ENCODE measurements around the gene NELL1.

NELL1 gene

GRCh38 chr11:21572210-21572609 is 902.8 kb downstream of the NELL1 start:
- no peak for DNase-seq (ENCODE audit: low read depth, low spot score)
- no peaks in the 10 kb centered on the region for H3K9me3 ChIP-seq (ENCODE audit: low read depth, low read length)
- H3K27ac ChIP-seq, result peak overlapping the region; percentile 47
- no peaks in the 10 kb centered on the region for H3K36me3 ChIP-seq (ENCODE audit: insufficient read depth, low read length)
- H3K9ac ChIP-seq (ENCODE audit: insufficient read length), result no peak overlapping the region
- no peak overlapping the region for H3K4me3 ChIP-seq
- TF ChIP-seq FOXP2 (optimal IDR thresholded peaks at IDR 0.05; ENCODE audit: control extremely low read depth, extremely low read length, insufficient read depth), result no peak
- no peak for TF ChIP-seq POLR2AphosphoS5 (IDR thresholded peaks at IDR 0.05; ENCODE audit: borderline replicate concordance, low read depth, low read length)
- no peak for TF ChIP-seq EZH2 (IDR thresholded peaks at IDR 0.05)

GRCh38 chr11:21582791-21583190 is 913.4 kb downstream of the NELL1 start:
- Histone ChIP-seq H3K9me3 (ENCODE audit: low read depth, low read length) (no peaks in the 10 kb centered on the region), H3K27ac (no peak overlapping the region), H3K36me3 (ENCODE audit: insufficient read depth, low read length) (no peaks in the 10 kb centered on the region), H3K4me3 (no peak overlapping the region), H3K9ac (ENCODE audit: insufficient read length) (no peak overlapping the region)
- TF ChIP-seq FOXP2 (optimal IDR thresholded peaks at IDR 0.05; ENCODE audit: control extremely low read depth, extremely low read length, insufficient read depth), result no peak
- no peak for TF ChIP-seq POLR2AphosphoS5 (IDR thresholded peaks at IDR 0.05; ENCODE audit: borderline replicate concordance, low read depth, low read length)
- no peak for TF ChIP-seq EZH2 (IDR thresholded peaks at IDR 0.05)
- no peak for DNase-seq (ENCODE audit: low read depth, low spot score)

GRCh38 chr11:21588754-21589153 is 919.4 kb downstream of the NELL1 start:
- no peak for DNase-seq (ENCODE audit: low read depth, low spot score)
- Histone ChIP-seq H3K9me3 (ENCODE audit: low read depth, low read length) (no peaks in the 10 kb centered on the region), H3K36me3 (ENCODE audit: insufficient read depth, low read length) (no peaks in the 10 kb centered on the region), H3K9ac (ENCODE audit: insufficient read length) (no peak overlapping the region), H3K4me3 (no peak overlapping the region), H3K27ac (no peak overlapping the region)
- TF ChIP-seq POLR2AphosphoS5 (IDR thresholded peaks at IDR 0.05; ENCODE audit: borderline replicate concordance, low read depth, low read length), result no peak
- no peak for TF ChIP-seq FOXP2 (optimal IDR thresholded peaks at IDR 0.05; ENCODE audit: control extremely low read depth, extremely low read length, insufficient read depth)
- no peak for TF ChIP-seq EZH2 (IDR thresholded peaks at IDR 0.05)

GRCh38 chr11:21602699-21603098 is 933.3 kb downstream of the NELL1 start:
- DNase-seq (ENCODE audit: low read depth, low spot score), result no peak
- no peak overlapping the region for H3K4me3 ChIP-seq
- no peaks in the 10 kb centered on the region for H3K36me3 ChIP-seq (ENCODE audit: insufficient read depth, low read length)
- no peak overlapping the region for H3K9ac ChIP-seq (ENCODE audit: insufficient read length)
- no peaks in the 10 kb centered on the region for H3K9me3 ChIP-seq (ENCODE audit: low read depth, low read length)
- no peak overlapping the region for H3K27ac ChIP-seq
- TF ChIP-seq EZH2 (IDR thresholded peaks at IDR 0.05), result no peak
- no peak for TF ChIP-seq POLR2AphosphoS5 (IDR thresholded peaks at IDR 0.05; ENCODE audit: borderline replicate concordance, low read depth, low read length)
- TF ChIP-seq FOXP2 (optimal IDR thresholded peaks at IDR 0.05; ENCODE audit: control extremely low read depth, extremely low read length, insufficient read depth), result no peak

GRCh38 chr11:21603886-21604285 is 934.5 kb downstream of the NELL1 start:
- H3K36me3 ChIP-seq (ENCODE audit: insufficient read depth, low read length), result no peaks in the 10 kb centered on the region
- no peak for DNase-seq (ENCODE audit: low read depth, low spot score)
- H3K27ac ChIP-seq, result no peak overlapping the region
- no peak overlapping the region for H3K9ac ChIP-seq (ENCODE audit: insufficient read length)
- H3K4me3 ChIP-seq, result no peak overlapping the region
- H3K9me3 ChIP-seq (ENCODE audit: low read depth, low read length), result no peaks in the 10 kb centered on the region
- no peak for TF ChIP-seq FOXP2 (optimal IDR thresholded peaks at IDR 0.05; ENCODE audit: control extremely low read depth, extremely low read length, insufficient read depth)

- Histone ChIP-seq H3K9ac (ENCODE audit: insufficient read length) (no peak overlapping the region), H3K4me3 (no peak overlapping the region), H3K36me3 (ENCODE audit: insufficient read depth, low read length) (no peaks in the 10 kb centered on the region), H3K9me3 (ENCODE audit: low read depth, low read length) (no peaks in the 10 kb centered on the region), H3K27ac (no peak overlapping the region)
- no peak for DNase-seq (ENCODE audit: low read depth, low spot score)
- TF ChIP-seq FOXP2 (optimal IDR thresholded peaks at IDR 0.05; ENCODE audit: control extremely low read depth, extremely low read length, insufficient read depth) (no peak), EZH2 (IDR thresholded peaks at IDR 0.05) (no peak), POLR2AphosphoS5 (IDR thresholded peaks at IDR 0.05; ENCODE audit: borderline replicate concordance, low read depth, low read length) (no peak)
These were observed 935.2 kb downstream of the NELL1 start for GRCh38 chr11:21604564-21604963.

- H3K9me3 ChIP-seq (ENCODE audit: low read depth, low read length), result no peaks in the 10 kb centered on the region
- no peak overlapping the region for H3K27ac ChIP-seq
- no peaks in the 10 kb centered on the region for H3K36me3 ChIP-seq (ENCODE audit: insufficient read depth, low read length)
- no peak for DNase-seq (ENCODE audit: low read depth, low spot score)
- H3K9ac ChIP-seq (ENCODE audit: insufficient read length), result no peak overlapping the region
- H3K4me3 ChIP-seq, result no peak overlapping the region
- TF ChIP-seq FOXP2 (optimal IDR thresholded peaks at IDR 0.05; ENCODE audit: control extremely low read depth, extremely low read length, insufficient read depth), result no peak
- no peak for TF ChIP-seq EZH2 (IDR thresholded peaks at IDR 0.05)
- TF ChIP-seq POLR2AphosphoS5 (IDR thresholded peaks at IDR 0.05; ENCODE audit: borderline replicate concordance, low read depth, low read length), result no peak
These were observed 942.9 kb downstream of the NELL1 start for GRCh38 chr11:21612326-21612725.

- H3K9me3 ChIP-seq (ENCODE audit: low read depth, low read length), result no peaks in the 10 kb centered on the region
- H3K4me3 ChIP-seq, result no peak overlapping the region
- no peak overlapping the region for H3K9ac ChIP-seq (ENCODE audit: insufficient read length)
- DNase-seq (ENCODE audit: low read depth, low spot score), result no peak
- H3K27ac ChIP-seq, result no peak overlapping the region
- no peaks in the 10 kb centered on the region for H3K36me3 ChIP-seq (ENCODE audit: insufficient read depth, low read length)
- TF ChIP-seq EZH2 (IDR thresholded peaks at IDR 0.05), result no peak
- TF ChIP-seq POLR2AphosphoS5 (IDR thresholded peaks at IDR 0.05; ENCODE audit: borderline replicate concordance, low read depth, low read length), result no peak
- TF ChIP-seq FOXP2 (optimal IDR thresholded peaks at IDR 0.05; ENCODE audit: control extremely low read depth, extremely low read length, insufficient read depth), result no peak
These were observed 945.6 kb downstream of the NELL1 start for GRCh38 chr11:21614961-21615360.

- no peak for DNase-seq (ENCODE audit: low read depth, low spot score)
- TF ChIP-seq EZH2 (IDR thresholded peaks at IDR 0.05) (no peak), POLR2AphosphoS5 (IDR thresholded peaks at IDR 0.05; ENCODE audit: borderline replicate concordance, low read depth, low read length) (no peak), FOXP2 (optimal IDR thresholded peaks at IDR 0.05; ENCODE audit: control extremely low read depth, extremely low read length, insufficient read depth) (no peak)
- Histone ChIP-seq H3K9me3 (ENCODE audit: low read depth, low read length) (no peaks in the 10 kb centered on the region), H3K36me3 (ENCODE audit: insufficient read depth, low read length) (no peaks in the 10 kb centered on the region), H3K9ac (ENCODE audit: insufficient read length) (no peak overlapping the region), H3K4me3 (no peak overlapping the region), H3K27ac (no peak overlapping the region)
These were observed 946.6 kb downstream of the NELL1 start for GRCh38 chr11:21615955-21616371.

All from SK-N-MC (cell line).